ENCODE results near the gene MTX1.
"Not testable (repeated sequence)": the region's sequence is repeated elsewhere in the genome, so short reads cannot be mapped to it uniquely, and the experiment has no call there.

DNA sequence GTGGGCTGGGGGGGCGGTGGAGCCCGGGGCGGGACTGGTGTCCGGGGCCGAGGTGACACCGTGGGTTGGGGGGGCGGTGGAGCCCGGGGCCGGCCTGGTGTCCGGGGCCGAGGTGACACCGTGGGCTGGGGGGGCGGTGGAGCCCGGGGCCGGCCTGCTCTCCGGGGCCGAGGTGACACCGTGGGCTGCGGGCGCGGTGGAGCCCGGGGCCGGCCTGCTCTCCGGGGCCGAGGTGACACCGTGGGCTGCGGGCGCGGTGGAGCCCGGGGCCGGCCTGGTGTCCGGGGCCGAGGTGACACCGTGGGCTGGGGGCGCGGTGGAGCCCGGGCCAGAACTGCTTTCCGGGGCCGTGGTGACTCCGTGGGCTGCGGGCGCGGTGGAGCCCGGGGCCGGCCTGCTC, 18.6 kb upstream of the MTX1 start:
- TF ChIP-seq, protein P1, sequence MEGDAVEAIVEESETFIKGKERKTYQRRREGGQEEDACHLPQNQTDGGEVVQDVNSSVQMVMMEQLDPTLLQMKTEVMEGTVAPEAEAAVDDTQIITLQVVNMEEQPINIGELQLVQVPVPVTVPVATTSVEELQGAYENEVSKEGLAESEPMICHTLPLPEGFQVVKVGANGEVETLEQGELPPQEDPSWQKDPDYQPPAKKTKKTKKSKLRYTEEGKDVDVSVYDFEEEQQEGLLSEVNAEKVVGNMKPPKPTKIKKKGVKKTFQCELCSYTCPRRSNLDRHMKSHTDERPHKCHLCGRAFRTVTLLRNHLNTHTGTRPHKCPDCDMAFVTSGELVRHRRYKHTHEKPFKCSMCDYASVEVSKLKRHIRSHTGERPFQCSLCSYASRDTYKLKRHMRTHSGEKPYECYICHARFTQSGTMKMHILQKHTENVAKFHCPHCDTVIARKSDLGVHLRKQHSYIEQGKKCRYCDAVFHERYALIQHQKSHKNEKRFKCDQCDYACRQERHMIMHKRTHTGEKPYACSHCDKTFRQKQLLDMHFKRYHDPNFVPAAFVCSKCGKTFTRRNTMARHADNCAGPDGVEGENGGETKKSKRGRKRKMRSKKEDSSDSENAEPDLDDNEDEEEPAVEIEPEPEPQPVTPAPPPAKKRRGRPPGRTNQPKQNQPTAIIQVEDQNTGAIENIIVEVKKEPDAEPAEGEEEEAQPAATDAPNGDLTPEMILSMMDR (IDR thresholded peaks at IDR 0.05) = not testable (repeated sequence)
- not testable (repeated sequence) for TF ChIP-seq EP300 (IDR thresholded peaks at IDR 0.05)

Measured in ovary (tissue), 3 donors.